ENCODE results near the gene HNRNPDL. TPM values are rescaled to one million over a fixed set of nuclear protein-coding genes. Genes with fewer than 3 reads are reported as not detected.

HNRNPDL gene
- total and polyA plus RNA-seq, 2 of the 13 experiments (the other 11 are each of a cell fraction or from before 2014, with no cell fraction given) = 167 to 414 TPM

- TF ChIP-seq PAXIP1 (CRISPR knock-in tag; conservative IDR thresholded peaks at IDR 0.05) (peak; percentile 85), HDAC2 (CRISPR knock-in tag; IDR thresholded peaks at IDR 0.05) (peak; percentile 70), PRPF4 (IDR thresholded peaks at IDR 0.05; ENCODE audit: low read depth, low read length, poor library complexity, severe bottlenecking) (peak; percentile 76), ZNF839 (CRISPR knock-in tag; IDR thresholded peaks at IDR 0.05; ENCODE audit: borderline replicate concordance) (0 out of 2 replicates have a peak, but pooled peaks have one; percentile 39), ZNF556 (CRISPR knock-in tag; IDR thresholded peaks at IDR 0.05; ENCODE audit: borderline replicate concordance) (peak; percentile 94), ZNF850 (CRISPR knock-in tag; conservative IDR thresholded peaks at IDR 0.05) (0 out of 2 replicates have a peak, but pooled peaks have one; percentile 45), EEA1 (CRISPR knock-in tag; IDR thresholded peaks at IDR 0.05; ENCODE audit: borderline replicate concordance) (peak; percentile 56; the same call in 1 of the 2 replicates), ZNF543 (CRISPR knock-in tag; IDR thresholded peaks at IDR 0.05) (peak; percentile 91; the same call in 1 of the 2 replicates), FOXO1 (CRISPR knock-in tag; IDR thresholded peaks at IDR 0.05) (peak; percentile 81; the same call in 1 of the 2 replicates), JUN (CRISPR knock-in tag; IDR thresholded peaks at IDR 0.05) (peak; percentile 33; the same call in 1 of the 2 replicates), NR2F1 (CRISPR knock-in tag; IDR thresholded peaks at IDR 0.05) (no peak), RNF219 (CRISPR knock-in tag; IDR thresholded peaks at IDR 0.05) (0 out of 2 replicates have a peak, but pooled peaks have one; percentile 17), ZNF205 (CRISPR knock-in tag; IDR thresholded peaks at IDR 0.05) (peak; percentile 99), RNF2 (conservative IDR thresholded peaks at IDR 0.05; ENCODE audit: low read depth) (no peak; the same call in 1 of the 2 replicates), AGO2 (optimal IDR thresholded peaks at IDR 0.05; ENCODE audit: low read depth, low read length) (peak; percentile 83), ZNF432 (CRISPR knock-in tag; IDR thresholded peaks at IDR 0.05; ENCODE audit: borderline replicate concordance) (no peak), RXRB (CRISPR knock-in tag; IDR thresholded peaks at IDR 0.05; ENCODE audit: borderline replicate concordance) (peak; percentile 60), PAX8 (CRISPR knock-in tag; IDR thresholded peaks at IDR 0.05; ENCODE audit: borderline replicate concordance) (no peak), ZNF552 (CRISPR knock-in tag; IDR thresholded peaks at IDR 0.05; ENCODE audit: borderline replicate concordance) (peak; percentile 90), ZNF577 (CRISPR knock-in tag; IDR thresholded peaks at IDR 0.05; ENCODE audit: borderline replicate concordance, low read depth) (no peak), ZNF83 (CRISPR knock-in tag; IDR thresholded peaks at IDR 0.05; ENCODE audit: borderline replicate concordance) (no peak), U2AF1 (optimal IDR thresholded peaks at IDR 0.05; ENCODE audit: low read depth, low read length) (peak; percentile 95), KLF9 (CRISPR knock-in tag; IDR thresholded peaks at IDR 0.05; ENCODE audit: low read depth) (0 out of 2 replicates have a peak, but pooled peaks have one; percentile 28), ZNF354B (CRISPR knock-in tag; IDR thresholded peaks at IDR 0.05) (peak; percentile 90; the same call in 1 of the 2 replicates)
Observed at GRCh38 chr4:82373816-82374625, 56.2 kb downstream of the HNRNPDL start, which contains the start of gene HNRNPD (continued).
